Psoas muscle (tissue), 8 donors: ENCODE data around the gene OR5M3. TPM values are rescaled to one million over a fixed set of nuclear protein-coding genes. Genes with fewer than 3 reads are reported as not detected.

ENCODE experiments used
- ATAC-seq, 4 donors: fragments of 200-7000 bp; cut with Tn5 transposase; one replicate each; pipeline ENCODE4 v1.9.1; 2020; ENCODE audit warnings: moderate library complexity in 3 of 4, mild to moderate bottlenecking in 2 of 4
- DNase-seq, 2 donors: peaks; one replicate each; pipeline ENCODE4 v3.0.0-alpha.2; 2020
- H3K27ac ChIP-seq: fragments of 200-600 bp; one replicate; pipeline ENCODE4 v1.8.0; 2022
- H3K27me3 ChIP-seq, 3 donors: fragments of 200-600 bp in 1 of 3; one replicate each; pipeline versions ENCODE4 v1.6.1 to v1.8.0; 2013 to 2022; ENCODE audit warnings: low read length in 2 of 3, mild to moderate bottlenecking in 2 of 3, moderate library complexity in 1 of 3; ENCODE audit not compliant: insufficient read depth in 3 of 3
- H3K36me3 ChIP-seq, 2 donors: fragments of 200-600 bp in 1 of 2; one replicate each; pipeline versions ENCODE4 v1.6.1 to v1.8.0; 2013 to 2022; ENCODE audit warnings: low read depth in 1 of 2, mild to moderate bottlenecking in 1 of 2, moderate library complexity in 1 of 2; ENCODE audit not compliant: insufficient read depth in 1 of 2
- H3K4me1 ChIP-seq: fragments of 200-600 bp; one replicate; pipeline ENCODE4 v1.8.0; 2022
- H3K4me3 ChIP-seq: fragments of 200-600 bp; one replicate; pipeline ENCODE4 v1.8.0; 2022; ENCODE audit warnings: mild to moderate bottlenecking
- H3K9me3 ChIP-seq: fragments of 200-600 bp; one replicate; pipeline ENCODE4 v1.8.0; 2022
- WGBS, 3 donors: extraction: QIAGEN DNeasy Blood & Tissue Kit; methylation state at CpG; one replicate each; pipeline versions ENCODE4 v1.1.6 to v1.1.7; 2013; 5-methylcytosine and 5-hydroxymethylcytosine counted together
- intact Hi-C, 2 donors: fragments of 100-400 bp; cut with DNase I; formaldehyde crosslinking; loops; one replicate each; pipeline versions ENCODE4 v1.11.0 to v1.14.2; 2022
- polyA plus RNA-seq, 3 donors: library from polyadenylated mRNA; stranded (reverse); fragments of 200-250 nt; gene quantifications; one replicate each; pipeline ENCODE4 v1.2.3, GENCODE V29; 2013
- total RNA-seq, 4 donors: library from RNA; stranded (reverse); fragmentation: NEBNext Ultra II Directional in 2 of 4; extraction: Animal tissue kit (Norgen Biotek cat#: 25700) in 2 of 4; gene quantifications; one replicate each; pipeline versions ENCODE4 v1.2.1 to v1.2.4, GENCODE V29; 2021 to 2023
- TF ChIP-seq, protein P1 (sequence below): fragments of 200-600 bp; IDR thresholded peaks from one replicate; pipeline ENCODE4 v1.8.0; 2022; ENCODE audit warnings: antibody characterized with exemption
- donor health status: healthy with polysubstance abuse.
- donor health status: DM: no; HTN: no; CAD: no; lungs with moderate emphysema.
- donor health status: Bipolar disorder and iron deficiency.
- donor health status: healthy.
- donor health status: DM: yes; HTN: yes; CAD: no.
- donor health status: DM: no; HTN: no; CAD: no.
- donor health status: DM: no; HTN: no; CAD: no.
- donor health status: DM: yes; HTN: yes; CAD: no.

The OR5M3 gene
- total and polyA plus RNA-seq, 7 donors, result not detected

DNA sequence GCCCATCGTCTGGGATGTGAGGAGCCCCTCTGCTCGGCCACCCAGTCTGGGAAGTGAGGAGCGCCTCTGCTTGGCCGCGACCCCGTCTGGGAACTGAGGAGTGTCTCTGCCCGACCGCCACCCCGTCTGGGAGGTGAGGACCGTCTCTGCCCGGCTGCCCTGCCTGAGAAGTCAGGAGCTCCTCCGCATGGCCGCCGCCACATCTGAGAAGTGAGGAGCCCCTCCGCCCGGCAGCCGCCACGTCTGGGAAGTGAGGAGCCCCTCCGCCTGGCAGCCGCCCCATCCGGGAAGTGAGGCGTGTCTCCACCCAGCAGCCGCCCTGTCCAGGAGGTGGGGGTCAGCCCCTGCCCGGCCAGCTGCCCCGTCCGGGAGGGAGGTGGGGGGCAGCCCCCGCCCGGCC is 23.9 kb upstream of the OR5M3 start:
- 95 to 96% (median 95%) methylated on average over 12 to 28 of the region's 28 CpGs for WGBS, 3 donors
- intact Hi-C loops, result no loop called here
- TF ChIP-seq, protein P1, sequence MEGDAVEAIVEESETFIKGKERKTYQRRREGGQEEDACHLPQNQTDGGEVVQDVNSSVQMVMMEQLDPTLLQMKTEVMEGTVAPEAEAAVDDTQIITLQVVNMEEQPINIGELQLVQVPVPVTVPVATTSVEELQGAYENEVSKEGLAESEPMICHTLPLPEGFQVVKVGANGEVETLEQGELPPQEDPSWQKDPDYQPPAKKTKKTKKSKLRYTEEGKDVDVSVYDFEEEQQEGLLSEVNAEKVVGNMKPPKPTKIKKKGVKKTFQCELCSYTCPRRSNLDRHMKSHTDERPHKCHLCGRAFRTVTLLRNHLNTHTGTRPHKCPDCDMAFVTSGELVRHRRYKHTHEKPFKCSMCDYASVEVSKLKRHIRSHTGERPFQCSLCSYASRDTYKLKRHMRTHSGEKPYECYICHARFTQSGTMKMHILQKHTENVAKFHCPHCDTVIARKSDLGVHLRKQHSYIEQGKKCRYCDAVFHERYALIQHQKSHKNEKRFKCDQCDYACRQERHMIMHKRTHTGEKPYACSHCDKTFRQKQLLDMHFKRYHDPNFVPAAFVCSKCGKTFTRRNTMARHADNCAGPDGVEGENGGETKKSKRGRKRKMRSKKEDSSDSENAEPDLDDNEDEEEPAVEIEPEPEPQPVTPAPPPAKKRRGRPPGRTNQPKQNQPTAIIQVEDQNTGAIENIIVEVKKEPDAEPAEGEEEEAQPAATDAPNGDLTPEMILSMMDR, result no peak
- Histone ChIP-seq H3K36me3 (no peaks in the 10 kb centered on the region), H3K27me3 (no peaks in the 10 kb centered on the region), H3K4me1 (no peaks in the 10 kb centered on the region), H3K9me3 (no peaks in the 10 kb centered on the region), H3K27ac (no peak overlapping the region), H3K4me3 (no peak overlapping the region)
- no peak for ATAC-seq
- DNase-seq, result no peak

DNA sequence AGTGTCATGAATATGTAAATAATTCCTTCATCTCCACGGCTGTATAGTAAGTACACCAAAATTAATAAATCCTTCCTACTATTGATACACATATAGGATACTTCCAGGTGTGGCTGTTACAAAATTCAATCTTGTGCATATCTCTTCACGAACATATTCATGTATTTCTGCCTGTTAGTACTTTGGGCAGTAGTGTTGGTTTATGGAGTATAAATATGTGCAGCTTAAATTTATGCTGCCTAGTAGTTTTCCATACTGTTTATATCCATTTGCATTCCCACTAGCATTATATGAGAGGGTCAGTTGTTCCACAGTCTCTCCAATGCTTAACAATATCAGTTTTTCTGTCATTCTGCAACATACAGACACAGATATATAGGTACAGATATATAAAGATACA is 22.0 kb upstream of the OR5M3 start:
- Histone ChIP-seq H3K27ac (no peak overlapping the region), H3K4me3 (no peak overlapping the region), H3K27me3 (no peaks in the 10 kb centered on the region), H3K36me3 (no peaks in the 10 kb centered on the region), H3K9me3 (no peaks in the 10 kb centered on the region), H3K4me1 (no peaks in the 10 kb centered on the region)
- no peak for ATAC-seq
- intact Hi-C loops, result no loop called here
- TF ChIP-seq, protein P1, result no peak
- DNase-seq, result no peak
- 79 to 82% (median 81%) methylated on average over 2 of the region's 2 CpGs for WGBS, 3 donors

DNA sequence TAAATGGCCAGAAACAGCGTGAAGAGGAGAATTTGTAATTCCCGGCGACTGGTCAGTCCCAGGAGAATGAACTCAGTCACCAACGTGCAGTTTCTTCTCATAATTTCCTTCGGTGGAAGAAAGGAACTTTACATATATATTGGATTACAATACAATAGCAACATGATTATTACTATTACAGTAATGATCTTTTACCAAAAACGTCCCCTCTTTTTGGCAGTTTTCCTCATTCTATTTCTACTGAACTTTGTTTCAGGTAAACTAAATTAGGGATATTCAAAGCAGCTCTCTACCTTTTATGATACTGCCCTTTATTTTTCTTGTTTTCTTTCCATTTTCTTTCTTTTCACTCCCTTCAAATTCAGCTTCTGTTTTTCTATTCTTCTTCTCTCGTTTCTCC is 18.1 kb upstream of the OR5M3 start, which contains the start of gene OR5M8:
OR5M8 (minus strand) TSS at position 101 of the 400 bp plus-strand sequence; CDS start at position 101, 0 bp downstream.
- TF ChIP-seq, protein P1, result no peak
- Histone ChIP-seq H3K9me3 (no peaks in the 10 kb centered on the region), H3K4me1 (no peaks in the 10 kb centered on the region), H3K27ac (no peak within 1 kb of the TSS), H3K36me3 (no peaks in the 10 kb centered on the region), H3K4me3 (no peak within 1 kb of the TSS), H3K27me3 (no peaks in the 10 kb centered on the region)
- 71 to 76% (median 72%) methylated on average over 7 of the region's 7 CpGs for WGBS, 3 donors
- intact Hi-C loops, result no loop called here
- DNase-seq, result no peak
- no peak for ATAC-seq

DNA sequence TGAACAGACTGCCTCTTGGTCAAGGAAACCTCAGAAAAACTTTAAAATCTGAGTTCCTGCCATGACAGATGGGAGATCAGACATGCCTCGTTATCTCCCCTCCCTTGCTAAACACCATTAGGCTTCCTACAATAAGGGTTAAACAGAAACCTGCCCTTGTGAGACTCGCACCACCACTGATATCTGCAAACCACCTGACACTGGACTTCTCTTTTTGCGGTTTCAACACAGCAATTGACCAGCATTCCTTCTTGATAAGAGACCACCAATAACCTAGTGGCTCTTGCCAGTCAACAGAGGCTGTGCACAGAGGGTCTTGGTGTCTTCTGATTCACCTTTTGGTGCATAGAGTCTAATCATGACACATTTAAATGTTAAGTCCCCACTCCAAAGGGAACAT is 13.6 kb upstream of the OR5M3 start:
- H3K27ac ChIP-seq, result no peak overlapping the region
- no peaks in the 10 kb centered on the region for H3K9me3 ChIP-seq
- no peak overlapping the region for H3K4me3 ChIP-seq
- H3K27me3 ChIP-seq, result no peaks in the 10 kb centered on the region
- no peak for DNase-seq
- no peaks in the 10 kb centered on the region for H3K4me1 ChIP-seq
- TF ChIP-seq, protein P1, result no peak
- WGBS, 3 donors, result 66 to 71% (median 67%) methylated on average over 3 of the region's 3 CpGs
- intact Hi-C loops, result no loop called here
- no peaks in the 10 kb centered on the region for H3K36me3 ChIP-seq
- no peak for ATAC-seq

DNA sequence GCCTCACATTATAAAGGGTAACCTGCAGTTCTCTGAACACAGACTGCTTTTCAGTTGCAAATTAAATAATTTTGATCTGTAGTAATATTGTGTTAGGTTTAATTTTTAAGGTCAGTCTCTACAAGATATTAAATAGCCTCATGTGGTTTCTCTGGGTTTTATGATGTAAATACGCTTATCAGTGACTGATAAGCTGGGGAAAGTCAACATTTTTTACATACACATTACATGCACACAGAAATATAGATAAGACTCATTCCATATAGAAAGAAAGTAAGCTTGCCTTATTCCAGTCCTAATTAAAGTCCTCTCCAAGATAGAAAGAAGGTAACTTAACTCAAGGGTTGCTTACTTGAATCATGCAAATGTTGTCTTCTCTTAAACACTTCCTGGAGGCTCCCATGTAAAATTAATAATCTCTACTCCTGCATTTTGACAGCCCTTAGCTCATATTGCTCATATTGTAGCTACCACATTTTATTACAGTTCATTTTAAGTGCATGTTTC is 1.6 kb upstream of the OR5M3 start:
- TF ChIP-seq, protein P1, result no peak
- DNase-seq (no peak), ATAC-seq (no peak)
- WGBS, 3 donors, result 57 to 74% (median 69%) methylated on average over 1 of the region's 1 CpG
- H3K4me3 ChIP-seq, result no peak overlapping the region
- intact Hi-C loops, result no loop called here
- no peak overlapping the region for H3K27ac ChIP-seq
- H3K36me3 ChIP-seq, result no peaks in the 10 kb centered on the region
- H3K27me3 ChIP-seq, result no peaks in the 10 kb centered on the region
- no peaks in the 10 kb centered on the region for H3K4me1 ChIP-seq
- H3K9me3 ChIP-seq, result no peaks in the 10 kb centered on the region
